ENCODE data around the gene BACH2.

BACH2 gene

GRCh38 chr6:90237350-90237990 lies 59.2 kb downstream of the BACH2 start:
- H3K4me3 ChIP-seq (ENCODE audit: low read depth, low read length) = no peak overlapping the region

GRCh38 chr6:90233994-90234393 lies 62.6 kb downstream of the BACH2 start:
- H3K4me3 ChIP-seq (ENCODE audit: low read depth, low read length) = no peak overlapping the region
- TF ChIP-seq CTCF (IDR thresholded peaks at IDR 0.05; ENCODE audit: borderline replicate concordance, insufficient read depth, low read depth, low read length) = no peak

More at GRCh38 chr6:90237350-90237990, 59.2 kb downstream of the BACH2 start:
- no peak for TF ChIP-seq CTCF (IDR thresholded peaks at IDR 0.05; ENCODE audit: borderline replicate concordance, insufficient read depth, low read depth, low read length)

- no peak for TF ChIP-seq CTCF (IDR thresholded peaks at IDR 0.05; ENCODE audit: borderline replicate concordance, insufficient read depth, low read depth, low read length)
These were observed 63.4 kb downstream of the BACH2 start for GRCh38 chr6:90233213-90233612.

GRCh38 chr6:90231798-90232197 lies 64.8 kb downstream of the BACH2 start:
- TF ChIP-seq CTCF (IDR thresholded peaks at IDR 0.05; ENCODE audit: borderline replicate concordance, insufficient read depth, low read depth, low read length) = no peak

More at GRCh38 chr6:90233213-90233612, 63.4 kb downstream of the BACH2 start:
- no peak overlapping the region for H3K4me3 ChIP-seq (ENCODE audit: low read depth, low read length)

GRCh38 chr6:90231308-90231707 lies 65.3 kb downstream of the BACH2 start:
- TF ChIP-seq CTCF (IDR thresholded peaks at IDR 0.05; ENCODE audit: borderline replicate concordance, insufficient read depth, low read depth, low read length) = no peak
- no peak overlapping the region for H3K4me3 ChIP-seq (ENCODE audit: low read depth, low read length)

More at GRCh38 chr6:90231798-90232197, 64.8 kb downstream of the BACH2 start:
- H3K4me3 ChIP-seq (ENCODE audit: low read depth, low read length) = no peak overlapping the region

- no peak overlapping the region for H3K4me3 ChIP-seq (ENCODE audit: low read depth, low read length)
- TF ChIP-seq CTCF (IDR thresholded peaks at IDR 0.05; ENCODE audit: borderline replicate concordance, insufficient read depth, low read depth, low read length) = no peak
These were observed 66.0 kb downstream of the BACH2 start for GRCh38 chr6:90230548-90231215.

All from GM12875 (cell line).